LNCaP clone FGC (cell line): ENCODE data around the gene BPIFB2.

Experiments
- DNase-seq: peaks from one replicate; pipeline ENCODE4 v3.0.0-alpha.2; 2011; ENCODE audit warnings: low read depth
- H3K4me3 ChIP-seq: 2 replicates; pipeline ENCODE4 v1.5.1; 2011; ENCODE audit warnings: mild to moderate bottlenecking, low read depth, low read length, control low read depth
- TF ChIP-seq, protein P1 (sequence below): IDR thresholded peaks from 2 replicates; pipeline ENCODE4 v1.5.1; 2012; ENCODE audit warnings: mild to moderate bottlenecking; ENCODE audit not compliant: control insufficient read depth, insufficient read depth; ENCODE audit errors: extremely low read depth

Gene BPIFB2

DNA sequence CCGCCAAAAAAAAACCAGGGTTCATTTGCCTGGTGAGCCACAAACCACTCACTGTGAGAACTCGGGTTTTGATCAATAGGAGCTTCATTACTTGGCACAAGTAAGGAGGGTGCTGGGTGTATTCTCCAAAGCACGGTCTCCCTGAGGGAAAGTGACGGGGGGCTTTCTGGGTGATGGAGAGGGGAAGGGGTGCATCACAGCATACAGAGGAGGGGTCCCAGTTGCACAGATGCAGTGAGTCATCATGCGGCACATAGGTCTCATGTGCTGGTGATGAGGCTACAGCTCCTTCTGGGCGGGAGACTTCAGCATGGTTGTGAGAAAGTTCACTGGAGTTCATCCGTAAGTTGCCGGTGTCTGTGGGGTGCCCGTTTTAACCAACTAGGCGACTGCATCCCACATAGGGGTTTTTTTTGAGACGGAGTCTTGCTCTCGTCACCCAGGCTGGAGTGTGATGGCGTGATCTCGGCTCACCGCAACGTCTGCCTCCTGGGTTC lies 39.5 kb upstream of the BPIFB2 start:
- DNase-seq = no peak
- no peak overlapping the region for H3K4me3 ChIP-seq
- TF ChIP-seq, protein P1, sequence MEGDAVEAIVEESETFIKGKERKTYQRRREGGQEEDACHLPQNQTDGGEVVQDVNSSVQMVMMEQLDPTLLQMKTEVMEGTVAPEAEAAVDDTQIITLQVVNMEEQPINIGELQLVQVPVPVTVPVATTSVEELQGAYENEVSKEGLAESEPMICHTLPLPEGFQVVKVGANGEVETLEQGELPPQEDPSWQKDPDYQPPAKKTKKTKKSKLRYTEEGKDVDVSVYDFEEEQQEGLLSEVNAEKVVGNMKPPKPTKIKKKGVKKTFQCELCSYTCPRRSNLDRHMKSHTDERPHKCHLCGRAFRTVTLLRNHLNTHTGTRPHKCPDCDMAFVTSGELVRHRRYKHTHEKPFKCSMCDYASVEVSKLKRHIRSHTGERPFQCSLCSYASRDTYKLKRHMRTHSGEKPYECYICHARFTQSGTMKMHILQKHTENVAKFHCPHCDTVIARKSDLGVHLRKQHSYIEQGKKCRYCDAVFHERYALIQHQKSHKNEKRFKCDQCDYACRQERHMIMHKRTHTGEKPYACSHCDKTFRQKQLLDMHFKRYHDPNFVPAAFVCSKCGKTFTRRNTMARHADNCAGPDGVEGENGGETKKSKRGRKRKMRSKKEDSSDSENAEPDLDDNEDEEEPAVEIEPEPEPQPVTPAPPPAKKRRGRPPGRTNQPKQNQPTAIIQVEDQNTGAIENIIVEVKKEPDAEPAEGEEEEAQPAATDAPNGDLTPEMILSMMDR = no peak

DNA sequence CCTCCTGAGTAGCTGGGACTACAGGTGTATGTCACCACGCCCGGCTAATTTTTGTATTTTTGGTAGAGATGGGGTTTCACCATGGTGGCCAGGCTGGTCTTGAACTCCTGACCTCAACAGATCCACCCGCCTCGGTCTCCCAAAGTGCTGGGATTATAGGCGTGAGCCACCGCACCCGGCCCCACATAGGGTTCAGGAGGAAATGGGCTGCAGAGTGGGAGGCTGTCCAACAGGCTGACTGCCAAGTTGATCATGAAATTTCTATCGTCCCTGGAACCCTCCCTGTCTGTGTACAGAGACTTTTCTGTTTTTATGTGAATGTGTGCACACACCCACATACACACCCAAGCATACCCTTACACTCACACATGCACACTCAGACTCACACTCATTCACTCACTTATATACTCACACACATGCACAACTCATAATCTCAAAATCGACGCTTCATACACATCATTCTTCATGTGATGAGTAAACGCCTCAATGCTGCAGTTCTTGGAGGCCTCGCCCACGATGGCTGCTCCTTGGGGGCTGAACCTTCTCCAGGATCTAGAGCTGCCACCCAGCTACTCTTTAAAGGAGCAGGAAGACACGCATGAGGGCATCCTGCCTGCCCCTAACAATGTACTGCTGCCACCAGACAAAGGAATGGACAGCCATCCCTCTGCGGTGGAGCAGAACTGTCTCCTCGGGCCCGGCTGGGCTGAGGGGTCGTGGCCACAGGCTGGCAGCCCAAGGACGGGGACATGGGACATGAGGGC lies 38.8 kb upstream of the BPIFB2 start:
- DNase-seq = no peak
- TF ChIP-seq, protein P1 = no peak
- H3K4me3 ChIP-seq = no peak overlapping the region

DNA sequence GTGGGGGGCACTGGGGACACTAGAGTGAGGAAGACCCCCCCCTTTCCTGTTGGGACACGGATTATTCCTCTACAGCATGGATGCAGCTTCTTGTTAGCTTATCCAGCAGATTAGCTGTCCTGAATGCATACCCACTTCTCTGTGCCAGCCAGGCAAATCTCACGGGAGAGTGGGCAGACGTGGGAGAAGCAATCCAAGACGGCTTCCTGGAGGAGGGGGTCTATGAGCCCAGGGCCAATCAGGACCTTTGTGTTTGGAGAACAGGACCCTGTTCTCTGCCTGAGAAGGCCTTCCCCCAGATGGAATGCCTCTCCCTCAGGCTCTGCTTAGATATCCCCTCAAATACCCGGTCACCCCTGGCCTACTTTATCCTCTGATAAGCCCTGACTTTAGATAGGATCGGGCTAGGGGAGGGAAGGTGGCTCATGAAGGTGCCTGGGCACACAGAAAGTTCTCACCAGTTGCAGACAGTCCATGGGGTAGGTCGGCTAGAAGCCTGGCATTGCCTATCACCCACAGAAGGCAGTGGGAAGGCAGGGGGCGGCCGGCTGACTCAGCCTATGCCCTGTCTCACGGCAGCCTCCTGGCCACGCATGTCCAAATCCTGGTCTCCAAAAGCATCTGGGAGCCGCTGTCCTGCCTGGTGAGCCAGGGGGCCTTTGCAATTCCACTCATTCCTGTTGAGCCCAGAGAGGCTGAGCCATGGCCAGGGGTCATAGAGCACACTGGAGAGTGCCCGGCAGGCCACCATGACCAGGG lies 38.0 kb upstream of the BPIFB2 start:
- DNase-seq = no peak
- H3K4me3 ChIP-seq = no peak overlapping the region
- TF ChIP-seq, protein P1 = no peak

DNA sequence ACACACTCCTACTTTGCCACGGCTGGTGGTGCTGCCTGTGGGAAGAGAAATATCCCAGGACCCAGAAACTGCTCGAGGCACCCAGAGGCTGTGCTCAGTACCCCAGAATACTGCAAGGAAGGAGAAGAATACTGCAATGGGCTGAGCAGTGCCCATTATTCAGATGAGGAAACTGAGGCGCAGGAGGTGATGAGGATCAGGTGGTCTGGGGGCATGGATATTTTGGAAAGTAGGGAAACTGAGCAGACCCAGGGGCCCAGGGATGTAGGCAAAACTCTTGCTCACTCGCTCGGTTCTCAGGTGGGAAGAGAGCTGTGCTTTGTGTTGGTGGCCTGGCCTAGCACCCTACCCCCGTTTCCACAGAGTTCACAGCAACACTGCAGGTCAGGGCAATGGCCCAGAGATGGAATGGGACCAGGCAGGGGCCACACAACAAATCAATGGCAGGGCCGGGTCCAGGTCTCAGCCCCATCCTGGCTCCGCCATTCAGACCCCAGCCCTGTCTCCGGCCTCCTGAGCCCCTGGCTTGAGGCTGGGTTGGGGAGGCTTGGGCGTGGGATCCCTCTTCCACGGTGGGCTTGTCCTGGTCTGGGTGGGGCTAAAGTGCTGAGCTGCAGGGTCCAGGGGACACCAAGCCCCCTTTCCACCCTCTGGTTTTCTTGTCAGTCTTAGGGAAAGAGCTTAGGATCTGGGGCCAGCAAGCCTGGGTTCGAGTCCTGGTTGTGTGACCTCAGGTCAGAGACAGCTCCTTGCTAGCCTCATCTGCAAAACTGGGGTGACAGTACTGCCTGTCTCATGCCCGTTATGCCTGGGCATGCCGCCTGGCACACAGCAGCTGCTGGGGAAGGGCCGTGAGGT lies 37.2 kb upstream of the BPIFB2 start:
- H3K4me3 ChIP-seq = no peak overlapping the region
- no peak for DNase-seq
- TF ChIP-seq, protein P1 = no peak

DNA sequence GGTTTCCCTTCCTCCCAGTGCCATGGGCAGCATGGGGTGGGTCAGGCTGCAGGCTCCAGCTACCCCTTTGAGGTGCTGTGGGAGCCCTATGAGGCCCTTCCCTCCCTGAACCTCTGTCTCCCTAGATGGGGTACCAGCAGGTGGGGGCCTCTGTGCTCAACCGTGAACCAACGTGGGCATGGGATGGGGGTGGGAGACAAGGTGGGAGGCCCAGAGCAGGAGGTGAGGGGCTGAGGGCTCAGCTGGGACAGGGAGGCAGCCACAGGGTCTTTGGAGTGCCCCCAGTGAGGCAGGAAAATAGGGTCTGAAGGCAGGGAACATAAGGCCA lies 36.6 kb upstream of the BPIFB2 start:
- no peak for DNase-seq
- TF ChIP-seq, protein P1 = no peak

DNA sequence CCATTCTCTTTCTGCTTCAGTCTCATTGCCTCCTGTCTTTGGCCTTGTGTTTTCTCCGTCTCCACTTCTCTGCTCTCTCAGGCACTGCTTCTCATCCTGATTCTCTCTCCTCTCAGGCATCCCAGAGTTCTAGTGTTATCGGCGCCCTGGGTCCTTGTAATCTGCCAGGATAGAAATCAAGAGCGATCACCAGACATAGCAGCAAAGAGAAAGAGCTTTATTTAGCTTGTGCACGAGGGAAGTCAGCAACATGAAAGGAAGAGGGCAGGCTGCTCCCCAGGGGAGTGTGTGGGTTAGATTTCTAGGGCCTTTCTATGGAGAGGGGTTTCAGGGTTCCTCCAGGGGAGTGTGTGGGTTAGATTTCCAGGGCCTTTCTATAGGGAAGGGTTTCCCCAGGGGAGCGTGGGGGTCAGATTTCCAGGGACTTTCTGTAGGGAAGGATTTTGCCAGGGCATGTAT lies 35.8 kb upstream of the BPIFB2 start:
- DNase-seq = no peak
- TF ChIP-seq, protein P1 = no peak
- H3K4me3 ChIP-seq = no peak overlapping the region

More for the DNA sequence above, 36.6 kb upstream of the BPIFB2 start:
- no peak overlapping the region for H3K4me3 ChIP-seq
